ENCODE results near the gene TIGD6. TPM values are rescaled to one million over a fixed set of nuclear protein-coding genes. Genes with fewer than 3 reads are reported as not detected.

Gene TIGD6
- total RNA-seq = 7.4 and 9.1 TPM in 2 replicates

DNA sequence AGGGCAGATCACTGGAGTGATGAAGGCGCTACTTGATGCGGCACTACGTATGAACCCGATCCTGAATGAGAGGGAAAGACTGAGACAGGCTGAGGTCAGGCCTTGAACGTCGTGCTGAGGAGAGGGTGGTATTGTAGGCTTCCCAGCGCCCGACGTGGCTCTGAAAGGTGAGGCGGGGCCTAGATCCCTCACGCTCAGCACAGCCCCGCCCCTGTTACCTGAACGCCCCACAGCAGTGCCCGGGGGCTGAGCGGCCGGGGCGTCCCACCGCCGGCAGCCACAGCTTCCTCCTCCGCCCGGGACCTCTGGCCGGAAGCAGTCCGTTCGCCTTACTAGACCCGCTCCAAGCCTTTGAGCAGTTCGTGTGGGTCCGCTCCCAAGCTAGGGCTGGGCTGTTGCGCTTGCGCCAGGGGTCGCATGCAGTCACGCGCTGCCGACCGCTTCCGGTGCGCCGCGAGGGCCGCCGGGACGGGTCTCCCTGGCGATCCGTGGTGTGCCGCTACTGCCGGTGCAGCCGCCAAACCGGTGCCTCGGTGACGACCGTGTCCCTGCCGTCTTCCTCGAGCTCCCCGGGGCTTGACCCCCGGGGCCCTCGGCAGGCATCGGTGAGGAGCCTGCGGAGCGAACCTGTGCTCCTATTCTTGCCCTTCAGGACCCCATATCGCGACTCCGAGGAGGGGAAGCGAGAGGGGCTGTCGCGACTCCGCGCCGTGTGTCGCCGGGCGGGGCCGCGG lies at the start of gene TIGD6, which contains the start of gene HMGXB3:
Gene TIGD6 (minus strand): TSS at position 399 of the 734 bp plus-strand sequence. CDS start 4,306 bp downstream, outside the sequence.
Gene HMGXB3 (plus strand): TSS at position 484 of the 734 bp plus-strand sequence. CDS start 4,114 bp downstream, outside the sequence.

DNA sequence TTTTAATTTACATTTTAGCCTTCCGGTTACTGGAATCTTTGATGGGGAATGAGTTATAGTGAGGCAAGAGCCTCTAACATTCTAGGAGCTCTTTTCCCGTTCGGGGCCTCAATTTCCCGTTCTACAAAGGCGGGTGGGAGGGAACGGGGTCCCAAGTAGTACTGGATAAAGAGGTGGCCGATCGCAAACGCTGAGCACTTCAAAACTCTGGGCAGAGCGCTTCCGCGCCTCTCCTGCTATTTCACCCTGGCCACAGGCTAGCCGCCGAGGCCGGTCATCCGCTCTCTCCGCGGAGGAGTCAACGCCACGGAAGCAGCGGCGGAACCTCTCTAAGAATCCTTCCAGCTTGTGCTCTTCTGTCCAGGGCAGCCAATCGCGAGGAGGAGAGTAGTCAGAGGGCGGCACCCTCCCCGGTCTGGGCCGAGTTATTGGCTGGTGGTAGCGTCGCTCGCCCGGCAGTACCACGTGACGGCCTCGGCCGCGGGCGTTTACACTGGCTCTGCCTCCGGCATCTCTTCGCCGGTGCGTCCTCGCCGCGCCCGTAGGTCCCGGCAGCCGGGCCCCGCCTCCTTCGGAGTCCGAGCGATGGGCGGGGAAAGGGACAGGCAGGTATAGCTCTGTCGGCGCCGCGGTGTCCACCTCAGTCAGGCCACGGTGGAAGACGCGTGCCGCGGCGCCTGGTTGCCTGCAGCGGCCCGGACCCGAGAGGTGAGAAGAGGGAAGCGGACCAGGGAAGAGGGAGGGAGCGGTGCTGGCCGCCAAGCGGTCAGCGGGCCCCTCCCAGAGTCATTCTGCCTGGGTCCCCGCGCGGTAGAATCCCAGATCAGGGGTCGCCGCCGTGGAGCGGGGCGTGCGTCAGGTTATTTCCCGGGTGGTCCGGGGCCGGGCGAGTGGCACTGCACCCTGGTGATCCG lies 39.9 kb downstream of the TIGD6 start, which contains the start of gene SLC26A2:
Gene SLC26A2 (plus strand): TSS at position 487 of the 914 bp plus-strand sequence. CDS start 16,895 bp downstream, outside the sequence.

DNA sequence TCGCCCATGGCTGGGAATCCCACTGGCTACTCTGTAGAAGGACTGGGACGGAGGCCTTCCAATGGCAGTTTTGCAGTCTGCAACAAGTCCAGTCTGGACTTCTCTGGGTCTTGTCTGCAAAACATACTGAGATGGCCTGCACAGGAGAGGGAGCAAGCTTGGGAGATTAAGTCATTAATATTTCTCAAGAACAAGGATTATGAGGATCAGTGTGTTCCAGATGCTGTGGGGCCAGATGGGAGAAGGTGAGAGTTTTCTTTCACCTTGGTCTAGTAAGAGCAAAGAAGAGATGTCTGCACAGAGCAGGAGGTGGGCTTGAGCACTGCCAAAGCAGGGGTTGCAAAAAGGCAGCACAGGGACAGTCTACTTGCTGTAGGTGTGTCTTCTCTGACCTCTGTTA lies 55.8 kb downstream of the TIGD6 start, which contains the start of gene PDE6A:
Gene PDE6A (minus strand): TSS at position 128 of the 400 bp plus-strand sequence. CDS start 120 bp downstream, at position 8.

Other genes with a start within 250 kb of the TIGD6 start
- gene PDE6A, start 55.9 kb downstream of the TIGD6 start, total RNA-seq = not detected in 2 replicates
- 6.9 and 8.4 TPM in 2 replicates for gene SLC26A2, start 39.9 kb downstream of the TIGD6 start, total RNA-seq
- 22.1 and 25.4 TPM in 2 replicates for gene HMGXB3, start 85 bp upstream of the TIGD6 start, total RNA-seq
- under 0.01 TPM in 1 of 2 replicates, not detected in the other for gene CSF1R, start 85.9 kb upstream of the TIGD6 start, total RNA-seq
- gene PDGFRB, start 155.2 kb upstream of the TIGD6 start, total RNA-seq = 71.1 and 110 TPM in 2 replicates
- not detected in 2 replicates for gene CDX1, start 166.1 kb upstream of the TIGD6 start, total RNA-seq
- gene SLC6A7, start 189.4 kb upstream of the TIGD6 start, total RNA-seq = not detected in 2 replicates